ENCODE results near the gene MAT2B. TPM values are rescaled to one million over a fixed set of nuclear protein-coding genes. Genes with fewer than 3 reads are reported as not detected.
A peak's percentile ranks its signal among the peaks of the same experiment; 100 is the strongest.

The MAT2B gene
- total and polyA plus RNA-seq, 4 donors, result 34.5 to 69.7 (median 52.6) TPM

- no peak overlapping the region for H3K4me3 ChIP-seq
These were observed 26.5 kb upstream of the MAT2B start for GRCh38 chr5:163478982-163479271.

GRCh38 chr5:163489055-163489744, 16.2 kb upstream of the MAT2B start:
- H3K9me3 ChIP-seq (ENCODE audit: control insufficient read depth in 4 of 4, insufficient read depth in 3 of 4, low read length in 3 of 4), result no peaks in the 10 kb centered on the region
- H3K27ac ChIP-seq (ENCODE audit: low read depth in 1 of 2, low read length in 1 of 2), result no peak overlapping the region
- H3K36me3 ChIP-seq (ENCODE audit: control insufficient read depth in 4 of 4, insufficient read depth in 4 of 4, low read length in 4 of 4), result peaks cover 0 to 6% (median 0%) of the 10 kb centered on the region in 4 donors
- TF ChIP-seq CTCF (IDR thresholded peaks at IDR 0.05; ENCODE audit: control extremely low read depth, extremely low read depth), result no peak
- no peaks in the 10 kb centered on the region for H3K27me3 ChIP-seq (ENCODE audit: control insufficient read depth in 3 of 3, insufficient read depth in 3 of 3, low read length in 2 of 3)
- no peak overlapping the region for H3K9ac ChIP-seq (ENCODE audit: insufficient read depth in 1 of 2, low read length in 2 of 2)
- ATAC-seq (ENCODE audit: insufficient read depth, low FRiP score) (no peak), DNase-seq (peak in 1 of 3 donors; percentile 6)
- H3K4me1 ChIP-seq (ENCODE audit: control insufficient read depth in 5 of 5, insufficient read depth in 5 of 5, low read length in 5 of 5), result peaks cover 0 to 14% (median 0%) of the 10 kb centered on the region in 5 donors
- no peak overlapping the region for H3K4me3 ChIP-seq
- 89 to 93% methylated on average over 6 of the region's 6 CpGs for WGBS, 2 donors

More at GRCh38 chr5:163478982-163479271, 26.5 kb upstream of the MAT2B start:
- 96 to 100% methylated on average over 1 of the region's 1 CpG for WGBS, 2 donors
- no peak for DNase-seq
- Histone ChIP-seq H3K9ac (ENCODE audit: insufficient read depth in 1 of 2, low read length in 2 of 2) (no peak overlapping the region), H3K4me1 (ENCODE audit: control insufficient read depth in 5 of 5, insufficient read depth in 5 of 5, low read length in 5 of 5) (no peaks in the 10 kb centered on the region), H3K27me3 (ENCODE audit: control insufficient read depth in 3 of 3, insufficient read depth in 3 of 3, low read length in 2 of 3) (no peaks in the 10 kb centered on the region), H3K9me3 (ENCODE audit: control insufficient read depth in 4 of 4, insufficient read depth in 3 of 4, low read length in 3 of 4) (no peaks in the 10 kb centered on the region), H3K36me3 (ENCODE audit: control insufficient read depth in 4 of 4, insufficient read depth in 4 of 4, low read length in 4 of 4) (peaks cover 0 to 18% (median 2%) of the 10 kb centered on the region in 4 donors), H3K27ac (ENCODE audit: low read depth in 1 of 2, low read length in 1 of 2) (no peak overlapping the region)
- no peak for ATAC-seq (ENCODE audit: insufficient read depth, low FRiP score)
- TF ChIP-seq CTCF (IDR thresholded peaks at IDR 0.05; ENCODE audit: control extremely low read depth, extremely low read depth), result no peak

GRCh38 chr5:163489745-163490075, 15.7 kb upstream of the MAT2B start:
- H3K9ac ChIP-seq (ENCODE audit: insufficient read depth in 1 of 2, low read length in 2 of 2), result no peak overlapping the region
- DNase-seq (peak in 1 of 3 donors; percentile 2), ATAC-seq (ENCODE audit: insufficient read depth, low FRiP score) (no peak)
- peaks cover 0 to 14% (median 0%) of the 10 kb centered on the region in 5 donors for H3K4me1 ChIP-seq (ENCODE audit: control insufficient read depth in 5 of 5, insufficient read depth in 5 of 5, low read length in 5 of 5)
- no peaks in the 10 kb centered on the region for H3K27me3 ChIP-seq (ENCODE audit: control insufficient read depth in 3 of 3, insufficient read depth in 3 of 3, low read length in 2 of 3)
- H3K27ac ChIP-seq (ENCODE audit: low read depth in 1 of 2, low read length in 1 of 2), result no peak overlapping the region
- 93 to 98% methylated on average over 3 of the region's 3 CpGs for WGBS, 2 donors
- no peaks in the 10 kb centered on the region for H3K9me3 ChIP-seq (ENCODE audit: control insufficient read depth in 4 of 4, insufficient read depth in 3 of 4, low read length in 3 of 4)
- H3K4me3 ChIP-seq, result no peak overlapping the region
- TF ChIP-seq CTCF (IDR thresholded peaks at IDR 0.05; ENCODE audit: control extremely low read depth, extremely low read depth), result no peak
- peaks cover 0 to 6% (median 0%) of the 10 kb centered on the region in 4 donors for H3K36me3 ChIP-seq (ENCODE audit: control insufficient read depth in 4 of 4, insufficient read depth in 4 of 4, low read length in 4 of 4)

GRCh38 chr5:163496286-163496685, 9.1 kb upstream of the MAT2B start:
- Histone ChIP-seq H3K4me1 (ENCODE audit: control insufficient read depth in 5 of 5, insufficient read depth in 5 of 5, low read length in 5 of 5) (no peaks in the 10 kb centered on the region), H3K9me3 (ENCODE audit: control insufficient read depth in 4 of 4, insufficient read depth in 3 of 4, low read length in 3 of 4) (peaks cover 0 to 3% (median 0%) of the 10 kb centered on the region in 4 donors), H3K36me3 (ENCODE audit: control insufficient read depth in 4 of 4, insufficient read depth in 4 of 4, low read length in 4 of 4) (peaks cover 0 to 4% (median 0%) of the 10 kb centered on the region in 4 donors), H3K27me3 (ENCODE audit: control insufficient read depth in 3 of 3, insufficient read depth in 3 of 3, low read length in 2 of 3) (no peaks in the 10 kb centered on the region), H3K27ac (ENCODE audit: low read depth in 1 of 2, low read length in 1 of 2) (no peak overlapping the region), H3K4me3 (no peak overlapping the region), H3K9ac (ENCODE audit: insufficient read depth in 1 of 2, low read length in 2 of 2) (no peak overlapping the region)
- ATAC-seq (ENCODE audit: insufficient read depth, low FRiP score) (no peak), DNase-seq (no peak)
- TF ChIP-seq CTCF (IDR thresholded peaks at IDR 0.05; ENCODE audit: control extremely low read depth, extremely low read depth), result no peak
- 93 to 100% methylated on average over 1 of the region's 1 CpG for WGBS, 2 donors

Measured in lung (tissue), 12 donors.